HG02870 (cell line): ENCODE measurements around the gene YTHDC2.
"Not testable (repeated sequence)": the region's sequence is repeated elsewhere in the genome, so short reads cannot be mapped to it uniquely, and the experiment has no call there.

Experiments used
- ATAC-seq: cut with Tn5 transposase; IDR thresholded peaks from one replicate; pipeline ENCODE4 v1.9.1; 2021; ENCODE audit warnings: mild to moderate bottlenecking, moderate library complexity; ENCODE audit not compliant: unreplicated experiment

Gene YTHDC2

DNA sequence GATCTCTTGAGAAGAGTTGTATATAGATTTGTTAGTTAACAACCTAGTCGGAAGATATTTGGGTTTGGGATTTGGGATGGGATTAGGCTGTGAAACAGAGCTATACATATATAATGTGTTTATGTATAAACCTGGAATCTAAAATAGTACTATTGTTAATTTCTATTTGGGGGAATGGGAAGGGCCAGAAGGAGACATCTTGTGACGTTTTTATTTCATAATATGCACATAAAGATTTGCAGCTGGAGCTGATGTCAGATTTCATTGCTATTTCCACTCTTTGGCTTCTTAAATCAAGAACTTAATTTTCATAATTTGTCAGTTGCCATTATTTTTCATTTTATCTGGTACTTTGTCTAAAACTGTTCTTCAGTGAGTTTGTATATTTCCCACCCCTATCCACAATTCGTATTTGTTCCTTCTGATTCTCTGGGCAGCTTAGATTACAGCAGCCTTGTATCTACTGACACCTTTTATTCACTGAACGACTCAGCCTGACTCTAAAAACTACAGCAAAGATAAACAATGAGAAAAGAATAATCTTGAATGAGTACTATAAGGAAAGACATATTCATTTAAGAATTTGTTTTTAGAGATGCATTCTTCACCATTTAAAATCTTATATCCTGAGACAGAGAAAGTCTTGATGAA is 86.9 kb downstream of the YTHDC2 start:
- ATAC-seq = no peak

DNA sequence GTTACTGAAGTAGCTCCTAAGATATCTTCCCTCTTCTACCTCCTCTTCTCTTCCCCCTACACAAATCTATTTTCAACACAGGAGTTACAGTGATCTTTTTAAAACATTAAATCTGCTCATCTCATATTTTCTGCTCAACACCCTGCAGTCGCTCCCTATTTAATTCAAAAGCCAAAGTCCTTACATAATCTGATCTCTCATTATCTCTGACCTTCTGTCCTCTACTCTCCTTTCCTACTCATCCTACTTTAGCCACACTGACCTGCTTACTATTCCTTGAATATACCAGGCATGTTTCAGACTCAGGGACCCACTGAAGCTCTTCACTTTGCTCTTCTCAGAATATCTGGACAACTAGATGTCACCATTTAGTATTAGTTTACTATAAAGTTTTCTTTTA is 87.9 kb downstream of the YTHDC2 start:
- no peak for ATAC-seq

DNA sequence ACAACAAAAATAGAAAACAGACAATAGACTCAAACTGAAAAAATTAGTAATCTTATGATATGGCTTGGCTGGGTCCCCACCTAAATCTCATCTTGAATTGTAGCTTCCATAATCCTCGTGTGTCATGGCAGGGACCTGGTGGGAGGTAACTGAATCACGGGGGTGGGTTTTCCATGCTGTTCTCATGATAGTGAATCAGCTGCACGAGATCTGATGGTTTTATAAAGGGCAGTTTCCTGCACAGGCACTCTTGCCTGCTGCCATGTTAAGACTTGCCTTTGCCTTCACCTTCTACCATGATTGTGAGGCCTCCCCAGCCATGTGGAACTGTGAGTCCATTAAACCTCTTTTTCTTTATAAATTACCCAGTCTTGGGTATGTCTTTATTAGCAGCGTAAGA is 89.8 kb downstream of the YTHDC2 start:
- not testable (repeated sequence) for ATAC-seq

DNA sequence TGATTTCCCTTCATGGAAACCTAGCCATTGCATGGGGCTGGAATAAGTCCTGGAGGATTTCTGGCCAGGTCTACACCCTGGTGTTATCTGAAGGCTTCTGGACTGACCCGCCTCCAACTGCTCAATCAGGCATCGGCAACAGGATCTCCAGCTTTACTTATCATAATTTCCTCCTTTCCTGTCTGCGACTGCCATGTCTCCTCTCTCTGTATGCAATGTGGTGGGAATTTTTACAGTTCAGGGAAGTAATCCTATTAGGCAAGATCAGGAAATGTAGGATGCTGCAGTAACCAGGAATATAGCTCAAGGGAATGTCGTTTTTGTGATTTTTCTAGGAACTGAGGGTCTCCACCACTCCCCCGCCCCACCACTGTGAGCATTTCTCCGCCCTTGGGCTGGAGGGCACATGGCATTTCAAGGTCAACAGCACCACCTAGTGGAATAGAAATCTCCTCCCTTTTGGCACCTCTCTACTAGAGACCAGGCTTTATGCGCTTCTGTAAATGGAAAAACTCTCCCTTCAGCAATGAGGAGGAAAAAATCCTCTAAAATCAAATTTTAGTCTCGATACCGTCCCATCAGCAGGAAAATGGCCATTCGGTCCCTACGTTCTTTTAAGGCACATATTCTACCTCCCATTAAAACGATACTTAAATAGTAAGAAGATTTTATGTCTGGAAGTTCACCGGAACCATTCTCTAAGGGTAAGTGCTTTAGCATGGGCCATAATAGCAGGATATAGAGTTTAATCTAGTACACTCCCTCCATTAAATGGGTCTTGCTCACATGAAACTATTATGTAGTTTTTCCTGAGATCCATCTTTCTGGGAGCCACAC is 93.0 kb downstream of the YTHDC2 start:
- ATAC-seq = peak; percentile 92

DNA sequence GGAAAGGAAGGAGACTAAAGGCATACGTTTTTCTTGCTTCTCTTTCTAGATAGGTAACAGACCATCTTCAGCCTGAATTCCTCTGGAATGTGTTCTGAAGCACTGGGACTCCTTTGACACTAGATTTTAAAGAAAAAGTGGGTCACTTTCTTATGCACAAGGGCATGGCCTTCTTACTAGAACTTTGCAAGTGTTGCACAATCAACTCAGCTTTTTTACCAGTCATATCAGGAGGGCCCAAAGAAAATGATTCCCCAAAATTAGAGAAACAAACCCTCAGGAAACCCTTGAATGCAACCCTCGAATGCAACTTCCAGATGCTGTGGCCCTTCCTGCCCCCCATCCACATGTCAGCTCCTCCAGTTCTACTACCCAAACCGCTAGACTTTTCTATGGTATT is 93.9 kb downstream of the YTHDC2 start:
- ATAC-seq = no peak

DNA sequence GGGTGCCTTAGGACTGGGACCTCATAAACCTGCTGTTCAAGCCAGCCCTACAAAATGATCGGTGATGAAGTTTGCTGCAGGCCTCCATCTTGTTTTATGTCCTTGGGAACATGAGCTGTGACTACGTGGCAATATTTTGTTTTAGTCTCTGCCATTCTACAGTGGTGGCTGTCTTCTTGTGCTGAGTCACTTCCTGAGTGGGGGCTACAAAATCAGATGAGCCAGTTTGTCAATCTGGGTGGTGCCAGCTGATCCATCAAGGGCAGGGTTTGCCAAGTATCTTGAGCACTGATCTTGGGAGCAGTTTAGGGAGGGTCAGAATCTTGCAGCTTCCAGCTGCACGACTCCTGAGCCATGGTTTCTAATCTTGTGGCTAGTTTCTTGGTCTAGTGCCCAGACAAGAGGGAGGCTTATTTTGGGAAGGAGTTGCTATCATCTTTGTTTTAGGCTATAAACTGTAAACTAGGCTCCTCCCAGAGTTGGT is 94.7 kb downstream of the YTHDC2 start:
- no peak for ATAC-seq

DNA sequence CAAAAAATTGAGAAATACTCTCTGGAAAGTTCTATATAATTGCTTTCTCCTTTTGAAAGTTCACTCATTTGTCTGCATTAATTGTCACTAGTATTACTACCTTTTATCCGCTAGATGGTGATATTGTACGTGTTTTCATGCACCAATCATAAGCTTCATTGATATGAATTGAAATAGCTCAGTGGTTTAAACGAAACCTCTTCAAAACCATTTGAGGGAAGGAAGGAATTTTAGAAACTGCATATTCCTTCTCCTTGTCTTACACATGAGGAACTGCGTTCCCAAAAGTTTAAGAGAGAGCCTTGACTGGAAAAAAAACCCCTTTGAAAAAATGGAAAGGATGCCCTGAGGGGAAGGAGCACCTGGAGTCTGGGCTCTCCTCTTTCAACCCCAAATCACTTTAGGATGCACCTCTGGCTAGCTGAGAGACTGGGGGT is 98.6 kb downstream of the YTHDC2 start:
- peak; percentile 76 for ATAC-seq

DNA sequence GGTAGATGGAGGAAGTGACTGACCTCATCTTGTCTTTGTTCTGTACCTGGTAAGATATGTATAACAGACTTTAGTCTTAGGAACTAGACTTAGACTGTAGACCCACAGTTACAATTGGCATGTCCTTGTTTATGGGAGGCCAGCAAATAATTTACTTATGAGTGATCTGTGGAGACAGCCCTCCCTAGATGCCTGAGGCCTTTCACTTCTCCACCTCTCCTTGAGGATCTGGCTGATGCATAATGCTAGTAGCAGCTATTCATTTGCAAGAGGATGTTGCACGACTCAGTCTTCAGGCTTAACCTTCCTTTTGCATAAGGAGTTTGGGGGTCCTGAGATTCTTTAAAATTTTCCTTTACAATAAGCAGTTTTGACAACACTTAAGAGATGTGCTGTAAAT is 100.7 kb downstream of the YTHDC2 start:
- ATAC-seq = no peak

DNA sequence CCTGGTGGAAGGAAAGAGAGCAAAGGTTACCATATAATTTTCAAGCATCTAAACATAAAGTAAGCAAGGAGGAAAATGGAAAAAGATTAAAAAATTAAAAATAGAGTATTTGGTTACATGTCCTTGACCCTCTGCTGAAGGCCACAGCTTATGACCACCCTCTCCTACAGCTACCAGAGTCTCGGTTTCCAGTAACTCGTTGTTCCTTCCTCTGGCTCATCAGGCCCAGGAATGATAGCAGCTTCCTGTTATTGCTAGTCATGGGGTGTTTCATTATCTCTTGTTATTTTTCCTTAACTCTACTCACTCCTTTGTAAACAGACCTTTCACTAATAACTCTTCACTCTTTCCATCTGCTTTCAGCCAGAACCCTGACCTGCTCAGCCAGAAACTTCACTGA is 102.2 kb downstream of the YTHDC2 start:
- no peak for ATAC-seq

DNA sequence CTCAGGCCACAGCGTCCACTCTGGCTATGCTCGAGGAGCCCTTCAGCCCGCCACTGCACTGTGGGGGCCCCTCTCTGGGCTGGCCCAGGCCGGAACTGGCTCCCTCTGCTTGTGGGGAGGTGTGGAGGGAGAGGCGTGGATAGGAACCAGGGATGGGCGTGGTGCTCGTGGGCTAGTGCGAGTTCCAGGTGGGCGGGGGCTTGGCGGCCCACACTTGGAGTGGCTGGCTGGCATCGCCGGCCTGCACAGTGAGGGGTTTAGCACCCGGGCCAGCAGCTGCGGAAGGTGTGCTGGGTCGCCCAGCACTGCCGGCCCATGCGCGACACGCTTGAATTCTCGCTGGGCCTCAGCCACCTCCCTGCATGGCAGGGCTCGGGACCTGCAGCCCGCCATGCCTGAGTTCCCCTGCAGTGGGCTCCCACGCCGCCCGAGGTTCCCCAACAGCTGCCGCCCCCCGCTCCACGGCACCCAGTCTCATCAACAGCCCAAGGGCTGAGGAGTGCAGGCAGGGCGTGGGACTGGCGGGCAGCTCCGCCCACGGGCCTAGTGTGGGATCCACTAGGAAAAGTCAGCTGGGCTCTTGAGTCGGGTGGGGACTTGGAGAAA is 103.8 kb downstream of the YTHDC2 start:
- ATAC-seq = no peak

DNA sequence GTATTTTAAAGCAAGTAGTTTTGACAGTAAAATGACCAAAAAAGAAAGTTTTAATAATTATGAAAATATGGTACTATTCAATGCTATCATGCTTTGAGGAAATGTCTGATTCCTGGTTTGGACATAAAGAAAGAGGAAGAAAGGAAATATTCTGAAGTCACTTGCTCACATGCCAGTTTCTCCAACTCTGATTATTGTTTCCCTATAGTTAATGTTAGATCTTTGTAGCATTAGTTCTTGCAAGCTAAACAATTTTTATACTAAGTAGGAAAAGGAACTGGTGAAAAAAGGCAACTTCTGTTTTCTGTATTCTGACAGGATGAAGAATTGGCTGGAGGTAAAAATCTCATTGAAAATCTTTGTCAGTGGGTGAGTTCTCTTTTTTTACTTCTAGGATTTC is 119.5 kb downstream of the YTHDC2 start:
- no peak for ATAC-seq

DNA sequence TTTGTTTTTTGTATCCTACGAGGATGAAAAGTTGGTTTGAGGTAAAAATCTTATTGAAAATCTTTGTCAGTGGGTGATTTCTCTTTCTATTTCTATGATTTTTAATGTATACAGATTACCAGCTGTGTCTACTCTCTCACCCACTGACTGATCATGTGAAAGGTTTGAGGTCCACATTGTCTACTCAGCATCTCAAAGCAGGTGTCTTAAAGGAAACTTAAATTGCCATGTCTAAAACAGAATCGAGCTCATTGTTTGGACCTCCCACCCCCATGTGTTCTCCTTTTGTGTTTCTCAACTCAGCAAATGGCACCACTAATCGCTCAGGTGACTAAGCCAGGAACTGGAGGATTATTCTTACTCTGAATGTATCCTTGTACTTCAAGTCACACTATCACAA is 121.5 kb downstream of the YTHDC2 start:
- ATAC-seq = no peak

DNA sequence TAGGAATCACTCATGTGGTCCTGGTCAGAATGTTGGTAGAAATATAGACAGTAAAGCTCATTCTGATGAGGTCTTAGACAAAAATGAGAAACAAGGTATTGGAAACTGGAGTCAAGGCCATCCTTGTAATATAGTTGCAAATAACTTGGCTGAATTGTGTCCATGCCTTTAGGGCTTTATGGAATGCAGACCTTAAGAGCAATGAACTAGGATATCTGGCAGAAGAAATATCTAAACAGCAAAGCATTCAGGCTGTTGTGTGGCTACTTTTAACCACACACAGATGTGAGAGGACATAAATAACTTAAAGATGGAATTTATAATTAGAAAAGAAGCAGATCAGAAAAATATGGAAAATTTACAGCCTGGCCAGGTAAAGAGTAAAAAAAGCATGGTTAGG is 128.2 kb downstream of the YTHDC2 start:
- no peak for ATAC-seq
